Spleen (tissue), 11 donors: ENCODE results near the gene ZNF277. TPM values are rescaled to one million over a fixed set of nuclear protein-coding genes. Genes with fewer than 3 reads are reported as not detected.

Experiments used
- DNase-seq: peaks from one replicate; pipeline ENCODE4 v3.0.0-alpha.2; 2020
- H3K27ac ChIP-seq, 8 donors: fragments of 200-600 bp; sonication (generic) in 7 of 8; 1 replicate in 4 of 8; 2 replicates in 4 of 8; pipeline versions ENCODE4 v1.5.0 to v1.8.0; 2016 to 2021; ENCODE audit warnings: inconsistent platforms in 4 of 8, mild to moderate bottlenecking in 4 of 8, moderate library complexity in 1 of 8
- H3K27me3 ChIP-seq, 7 donors: fragments of 200-600 bp; sonication (generic) in 6 of 7; replicated peaks in 1 of 7; 1 replicate in 4 of 7; 2 replicates in 3 of 7; pipeline versions ENCODE4 v1.5.0 to v1.8.0; 2016 to 2021; ENCODE audit warnings: inconsistent platforms in 3 of 7, mild to moderate bottlenecking in 1 of 7
- H3K36me3 ChIP-seq, 6 donors: fragments of 200-600 bp; sonication (generic) in 5 of 6; 1 replicate in 4 of 6; 2 replicates in 2 of 6; pipeline versions ENCODE4 v1.5.0 to v1.8.0; 2016 to 2021; ENCODE audit warnings: inconsistent platforms in 2 of 6
- H3K4me1 ChIP-seq, 6 donors: fragments of 200-600 bp; sonication (generic) in 5 of 6; 1 replicate in 3 of 6; 2 replicates in 3 of 6; pipeline versions ENCODE4 v1.5.0 to v1.8.0; 2016 to 2021; ENCODE audit warnings: inconsistent platforms in 3 of 6
- H3K4me3 ChIP-seq, 8 donors: fragments of 200-600 bp; sonication (generic) in 7 of 8; 1 replicate in 4 of 8; 2 replicates in 4 of 8; pipeline versions ENCODE4 v1.5.0 to v1.8.0; 2016 to 2021; ENCODE audit warnings: inconsistent platforms in 4 of 8, mild to moderate bottlenecking in 4 of 8, moderate library complexity in 2 of 8
- H3K9me3 ChIP-seq, 8 donors: fragments of 200-600 bp; sonication (generic) in 7 of 8; 1 replicate in 4 of 8; 2 replicates in 4 of 8; pipeline versions ENCODE4 v1.5.0 to v1.8.0; 2016 to 2021; ENCODE audit warnings: inconsistent platforms in 4 of 8
- CTCF ChIP-seq, 11 experiments: fragments of 200-600 bp in 7 of 11; fragments of 450-650 bp in 4 of 11; sonication (generic) in 4 of 11; IDR thresholded peaks in 8 of 11; conservative IDR thresholded peaks in 3 of 11; 1 replicate in 7 of 11; 2 replicates in 4 of 11; pipeline versions ENCODE4 v1.4.0 to v1.8.0; 2016 to 2021; ENCODE audit warnings: antibody characterized with exemption in 11 of 11, inconsistent platforms in 4 of 11, mild to moderate bottlenecking in 1 of 11
- POLR2A ChIP-seq, 3 donors: fragments of 450-650 bp; IDR thresholded peaks; one replicate each; pipeline ENCODE4 v1.5.1; 2017; ENCODE audit warnings: antibody characterized with exemption in 3 of 3, mild to moderate bottlenecking in 1 of 3
- POLR2AphosphoS5 ChIP-seq, 3 donors: sonication (generic); formaldehyde crosslinking; IDR thresholded peaks; one replicate each; pipeline ENCODE4 v1.5.1; 2017; ENCODE audit warnings: antibody characterized with exemption in 3 of 3
- WGBS, 5 donors: extraction: QIAGEN DNeasy Blood & Tissue Kit in 3 of 5; methylation state at CpG; one replicate each; pipeline versions ENCODE4 v1.1.5 to v1.1.7; 2013 to 2018; 5-methylcytosine and 5-hydroxymethylcytosine counted together
- intact Hi-C: fragments of 100-400 bp; cut with DNase I; formaldehyde crosslinking; loops from one replicate; pipeline ENCODE4 v1.15.0; 2023; ENCODE audit warnings: low total_unique reads
- polyA plus RNA-seq, 3 donors: library from polyadenylated mRNA; stranded (reverse); fragments of 200-250 nt; gene quantifications; one replicate each; pipeline ENCODE4 v1.2.1, GENCODE V29; 2013
- total RNA-seq, 7 donors: library from RNA; depleted of rRNA in 3 of 7; stranded (reverse); fragments of >200 nt in 3 of 7; fragmentation: NEBNext Ultra II Directional in 4 of 7; extraction: Animal tissue kit (Norgen Biotek cat#: 25700) in 4 of 7; gene quantifications; one replicate each; pipeline versions ENCODE4 v1.1.0 to v1.2.1, GENCODE V29; 2016 to 2021
- donor health status: healthy with polysubstance abuse.
- donor health status: DM: no; HTN: no; CAD: no; lungs with moderate emphysema.
- donor health status: DM: no; HTN: no; CAD: no.
- donor health status: Bipolar disorder and iron deficiency.
- donor health status: healthy.
- donor health status: DM: no; HTN: no; CAD: no.
- donor health status: DM: yes; HTN: yes; CAD: no.

ZNF277 gene
- total and polyA plus RNA-seq, 10 donors: 14.5 to 36.1 (median 19.6) TPM

GRCh38 chr7:112381311-112382091 lies 175.0 kb downstream of the ZNF277 start:
- Histone ChIP-seq H3K4me3 (no peak overlapping the region), H3K4me1 (no peaks in the 10 kb centered on the region), H3K36me3 (no peaks in the 10 kb centered on the region), H3K27me3 (no peaks in the 10 kb centered on the region), H3K27ac (no peak overlapping the region), H3K9me3 (peaks cover 0 to 3% (median 0%) of the 10 kb centered on the region in 8 donors)
- TF ChIP-seq CTCF (IDR thresholded peaks at IDR 0.05 in 8 of 11, conservative IDR thresholded peaks at IDR 0.05 in 3 of 11) (no peak), POLR2A (IDR thresholded peaks at IDR 0.05) (no peak), POLR2AphosphoS5 (IDR thresholded peaks at IDR 0.05) (no peak)
- DNase-seq: no peak
- 77 to 84% (median 81%) methylated on average over 5 of the region's 5 CpGs for WGBS, 5 donors
- intact Hi-C loops: no loop called here

GRCh38 chr7:112383671-112384417 lies 177.3 kb downstream of the ZNF277 start:
- Histone ChIP-seq H3K9me3 (peaks cover 0 to 3% (median 0%) of the 10 kb centered on the region in 8 donors), H3K36me3 (no peaks in the 10 kb centered on the region), H3K27me3 (no peaks in the 10 kb centered on the region), H3K4me1 (no peaks in the 10 kb centered on the region), H3K4me3 (no peak overlapping the region), H3K27ac (no peak overlapping the region)
- DNase-seq: no peak
- intact Hi-C loops: no loop called here
- WGBS, 5 donors: 68 to 80% (median 75%) methylated on average over 11 of the region's 11 CpGs
- TF ChIP-seq POLR2A (IDR thresholded peaks at IDR 0.05): no peak
- TF ChIP-seq POLR2AphosphoS5 (IDR thresholded peaks at IDR 0.05): no peak
- no peak for TF ChIP-seq CTCF (IDR thresholded peaks at IDR 0.05 in 8 of 11, conservative IDR thresholded peaks at IDR 0.05 in 3 of 11)

- Histone ChIP-seq H3K4me1 (no peaks in the 10 kb centered on the region), H3K27me3 (no peaks in the 10 kb centered on the region), H3K36me3 (no peaks in the 10 kb centered on the region), H3K9me3 (peaks cover 0 to 3% (median 0%) of the 10 kb centered on the region in 8 donors), H3K4me3 (no peak overlapping the region), H3K27ac (no peak overlapping the region)
- intact Hi-C loops: no loop called here
- DNase-seq: no peak
- TF ChIP-seq CTCF (IDR thresholded peaks at IDR 0.05 in 8 of 11, conservative IDR thresholded peaks at IDR 0.05 in 3 of 11) (no peak), POLR2AphosphoS5 (IDR thresholded peaks at IDR 0.05) (no peak), POLR2A (IDR thresholded peaks at IDR 0.05) (no peak)
- 83 to 90% (median 86%) methylated on average over 3 of the region's 3 CpGs for WGBS, 5 donors
These were observed 179.0 kb downstream of the ZNF277 start for GRCh38 chr7:112385516-112385915.

GRCh38 chr7:112386619-112387018 lies 180.1 kb downstream of the ZNF277 start:
- Histone ChIP-seq H3K4me3 (no peak overlapping the region), H3K4me1 (peaks cover 0 to 5% (median 0%) of the 10 kb centered on the region in 6 donors), H3K27ac (no peak overlapping the region), H3K9me3 (no peaks in the 10 kb centered on the region), H3K27me3 (no peaks in the 10 kb centered on the region), H3K36me3 (no peaks in the 10 kb centered on the region)
- 89 to 98% (median 96%) methylated on average over 1 of the region's 1 CpG for WGBS, 5 donors
- intact Hi-C loops: no loop called here
- no peak for TF ChIP-seq POLR2AphosphoS5 (IDR thresholded peaks at IDR 0.05)
- no peak for TF ChIP-seq POLR2A (IDR thresholded peaks at IDR 0.05)
- no peak for TF ChIP-seq CTCF (IDR thresholded peaks at IDR 0.05 in 8 of 11, conservative IDR thresholded peaks at IDR 0.05 in 3 of 11)
- DNase-seq: no peak
